GM18909 (cell line): ENCODE measurements around the gene OSBPL7.

Experiments
- ATAC-seq: cut with Tn5 transposase; IDR thresholded peaks from one replicate; pipeline ENCODE4 v1.9.1; 2021; ENCODE audit warnings: mild to moderate bottlenecking; ENCODE audit not compliant: unreplicated experiment, poor library complexity

Gene OSBPL7

DNA sequence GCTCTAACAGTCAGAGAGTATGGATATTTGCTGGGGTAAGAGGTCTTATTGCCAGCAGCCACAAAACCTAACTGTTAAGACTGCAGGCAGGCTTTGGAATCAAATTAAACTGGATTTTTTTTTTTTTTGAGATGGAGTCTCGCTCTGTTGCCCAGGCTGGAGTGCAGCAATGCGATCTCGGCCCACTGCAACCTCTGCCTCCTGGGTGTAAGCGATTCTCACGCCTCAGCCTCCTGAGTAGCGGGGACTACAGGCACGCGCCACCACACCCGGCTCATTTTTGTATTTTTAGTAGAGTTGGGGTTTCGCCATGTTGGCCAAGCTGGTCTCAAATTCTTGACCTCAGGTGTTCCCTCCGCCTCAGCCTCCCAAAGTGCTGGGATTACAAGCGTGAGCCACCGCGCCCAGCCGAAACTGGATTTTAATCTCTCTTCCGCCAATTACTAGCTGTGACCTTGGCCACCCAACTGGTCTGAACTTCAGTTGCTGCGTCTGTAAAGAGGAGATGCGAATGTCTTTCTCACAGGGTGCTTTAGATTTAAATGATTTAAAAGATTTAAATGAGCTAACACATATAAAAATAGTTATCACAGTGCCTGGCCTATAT lies 8.9 kb upstream of the OSBPL7 start:
- ATAC-seq: no peak

GRCh38 chr17:47829870-47830269 lies 8.3 kb upstream of the OSBPL7 start:
- ATAC-seq: no peak

- ATAC-seq: no peak
These were observed 1.9 kb upstream of the OSBPL7 start for GRCh38 chr17:47823519-47823918.

DNA sequence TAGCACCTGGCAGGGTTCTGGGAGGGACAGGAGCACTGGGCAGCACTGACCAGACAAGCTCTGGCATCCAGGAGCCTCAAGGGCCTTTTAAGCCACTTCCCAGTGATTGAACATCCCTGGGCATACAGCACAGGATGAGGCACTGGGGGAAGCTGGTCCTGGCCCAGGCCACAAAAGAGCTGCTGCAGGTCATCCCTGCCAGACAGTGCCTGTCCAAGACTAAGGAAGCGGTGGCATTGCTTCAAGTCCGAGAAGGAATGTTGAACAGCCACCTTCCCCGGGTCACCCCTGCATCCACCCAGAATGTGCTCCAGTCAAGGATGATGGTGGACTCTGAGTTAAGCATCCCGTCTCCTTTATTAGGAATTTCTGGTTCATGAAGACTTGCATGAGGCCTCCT lies 1.2 kb upstream of the OSBPL7 start:
- ATAC-seq: no peak

DNA sequence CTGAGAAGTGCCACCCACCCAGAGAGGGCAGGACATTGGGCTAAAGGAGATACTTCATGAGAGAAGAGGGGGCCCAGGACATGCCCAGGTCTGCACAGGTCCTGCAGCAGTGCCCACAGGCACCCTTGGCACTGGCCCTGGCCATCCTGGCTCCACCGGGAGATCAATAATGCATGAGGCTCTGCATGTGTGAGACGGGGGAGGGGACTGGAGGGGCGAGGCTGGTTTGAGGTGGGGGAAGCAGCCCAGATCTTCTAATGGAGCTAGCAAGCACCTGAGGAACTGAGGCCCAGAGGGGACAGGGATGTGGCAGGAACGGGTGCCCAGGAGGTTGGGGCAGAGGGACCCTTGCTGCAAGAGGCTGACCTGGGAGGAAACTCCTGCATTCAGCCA lies 567 bp downstream of the OSBPL7 start:
- no peak for ATAC-seq

DNA sequence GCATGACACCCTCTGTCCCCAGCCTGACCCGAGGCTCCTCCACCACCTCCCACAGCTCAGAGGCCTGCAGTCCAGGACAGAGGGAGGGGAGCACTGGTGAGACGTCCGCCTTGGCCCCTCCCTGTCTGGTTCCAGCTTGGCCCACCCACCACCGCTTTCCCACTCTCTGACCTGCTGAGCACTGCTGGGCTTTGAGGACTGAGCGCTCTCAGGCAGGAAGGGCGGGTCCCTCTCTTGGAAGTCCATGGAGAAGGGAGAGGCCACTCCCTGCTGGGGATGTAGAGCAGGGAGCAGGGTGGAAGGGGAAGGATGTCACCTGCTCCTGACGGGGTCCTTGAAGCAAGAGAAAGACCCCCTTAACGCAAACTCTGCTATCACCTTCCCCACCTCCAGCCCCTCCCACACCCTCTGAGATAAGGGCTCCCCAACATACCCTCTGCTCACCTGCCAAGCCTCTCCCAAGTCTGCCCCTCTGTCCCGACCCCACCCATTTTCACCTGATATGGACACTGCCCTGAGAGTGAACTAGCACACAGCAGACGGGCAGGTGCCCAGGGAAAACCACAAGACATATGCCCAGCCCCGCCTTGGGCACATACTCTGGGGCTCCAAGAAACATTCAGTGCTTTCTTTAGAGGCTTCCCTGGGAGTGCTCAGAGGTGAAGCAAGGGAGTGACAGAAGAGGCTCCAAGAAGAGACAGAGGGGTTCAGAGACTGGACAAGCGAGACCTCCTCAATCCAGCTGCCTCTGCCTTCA lies 1.4 kb downstream of the OSBPL7 start:
- ATAC-seq: no peak

- ATAC-seq: no peak
These were observed 2.1 kb downstream of the OSBPL7 start for GRCh38 chr17:47819475-47819874.

DNA sequence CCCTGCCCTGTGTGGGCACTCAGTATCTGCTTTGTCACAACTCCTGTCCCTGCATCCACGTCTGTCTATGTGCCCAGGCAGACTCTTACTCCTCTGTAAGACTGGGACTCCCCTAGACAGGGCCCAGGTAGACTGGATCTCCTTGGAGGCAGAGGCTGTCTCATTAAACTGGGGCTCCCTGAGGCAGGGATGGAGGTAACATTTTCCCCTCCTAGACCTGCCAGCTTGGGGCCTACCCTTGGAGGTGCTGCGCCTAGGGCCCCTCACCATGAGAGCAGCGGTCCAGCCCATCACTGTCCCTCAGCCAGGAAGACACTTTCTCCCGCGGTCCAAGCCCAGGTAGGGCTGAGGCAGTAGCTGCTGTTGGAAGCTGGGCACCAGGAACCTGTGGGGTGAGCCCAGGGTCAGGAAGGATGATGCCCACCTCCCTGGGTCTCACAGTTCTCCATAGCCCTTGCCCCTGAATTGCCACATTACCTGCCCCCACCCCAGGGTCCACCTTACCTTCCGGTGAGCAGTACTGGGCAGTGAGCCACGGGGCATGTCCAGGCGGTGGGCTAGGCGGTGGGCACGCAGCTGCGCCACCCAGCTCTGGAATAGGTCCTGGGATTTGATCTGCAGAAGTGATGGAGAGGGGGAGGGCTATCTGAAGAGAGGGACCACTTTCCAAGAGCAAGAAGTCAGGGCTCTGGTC lies 3.4 kb downstream of the OSBPL7 start:
- no peak for ATAC-seq

GRCh38 chr17:47816947-47817346 lies 4.6 kb downstream of the OSBPL7 start:
- no peak for ATAC-seq

- ATAC-seq: no peak
These were observed 5.4 kb downstream of the OSBPL7 start for GRCh38 chr17:47816111-47816735.

DNA sequence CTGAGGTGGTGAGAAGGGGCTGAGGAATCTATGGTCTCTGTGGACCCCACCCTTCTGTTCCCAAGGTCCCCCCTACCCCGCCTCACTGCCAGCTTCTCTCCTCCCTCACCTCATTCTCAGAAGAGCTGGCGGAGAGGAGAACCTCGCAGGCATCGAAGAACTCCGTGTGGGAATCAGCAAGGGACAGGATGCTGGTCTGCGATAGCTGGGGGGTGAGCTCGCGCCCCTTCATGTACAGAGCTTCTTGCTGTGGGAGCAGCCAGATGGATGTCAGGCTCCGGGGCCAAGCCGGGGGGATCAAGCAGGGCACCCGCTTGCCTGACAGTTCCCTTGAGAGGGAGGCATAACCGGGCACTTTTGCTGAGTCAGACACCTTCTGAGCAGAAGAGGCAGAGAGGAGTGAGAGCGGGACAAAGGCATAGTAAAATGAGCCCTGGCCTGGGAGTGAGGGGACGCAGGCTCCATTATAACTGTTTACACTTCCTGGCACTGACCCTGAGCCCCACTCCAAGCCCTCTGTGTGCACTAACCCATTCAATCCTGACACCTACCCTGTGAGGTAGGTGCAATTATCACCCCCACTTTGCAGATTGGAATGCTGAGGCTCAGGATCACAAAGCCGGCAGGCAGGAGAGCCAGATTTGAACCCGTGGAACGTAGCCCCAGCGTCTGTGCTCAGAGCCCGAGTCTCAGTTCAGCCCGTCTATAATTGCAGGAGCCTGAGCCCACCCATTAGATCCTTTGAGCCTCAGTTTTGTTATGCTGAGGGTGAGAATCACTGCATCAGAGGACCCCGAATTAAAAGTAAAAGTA lies 6.3 kb downstream of the OSBPL7 start:
- ATAC-seq: no peak

DNA sequence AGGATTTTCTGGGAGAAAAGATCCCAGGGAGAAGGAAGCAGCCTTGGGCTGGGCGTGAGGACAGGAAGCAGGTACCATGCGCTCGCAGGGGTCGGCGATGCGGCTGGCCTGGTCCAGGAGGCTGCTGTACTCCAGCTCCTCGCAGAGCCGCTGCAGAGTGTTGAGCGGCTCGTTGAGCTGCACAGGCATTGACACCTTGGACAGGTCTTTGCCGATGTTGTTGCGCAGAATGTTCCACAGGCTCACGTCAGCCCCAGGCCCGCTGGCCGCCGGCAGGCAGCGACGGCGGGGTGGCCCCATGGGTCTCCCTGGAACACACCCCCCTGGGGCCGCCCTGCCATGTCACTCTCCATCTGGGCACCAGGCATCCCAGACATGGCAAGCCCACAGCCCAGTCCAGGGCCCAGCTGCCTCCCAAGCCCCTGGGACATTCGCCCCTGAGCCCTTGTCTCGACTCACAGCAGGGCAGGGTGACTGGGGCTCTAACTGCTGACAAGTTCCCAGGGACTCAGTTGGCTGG lies 8.0 kb downstream of the OSBPL7 start:
- no peak for ATAC-seq

- no peak for ATAC-seq
These were observed 8.5 kb downstream of the OSBPL7 start for GRCh38 chr17:47813077-47813476.

DNA sequence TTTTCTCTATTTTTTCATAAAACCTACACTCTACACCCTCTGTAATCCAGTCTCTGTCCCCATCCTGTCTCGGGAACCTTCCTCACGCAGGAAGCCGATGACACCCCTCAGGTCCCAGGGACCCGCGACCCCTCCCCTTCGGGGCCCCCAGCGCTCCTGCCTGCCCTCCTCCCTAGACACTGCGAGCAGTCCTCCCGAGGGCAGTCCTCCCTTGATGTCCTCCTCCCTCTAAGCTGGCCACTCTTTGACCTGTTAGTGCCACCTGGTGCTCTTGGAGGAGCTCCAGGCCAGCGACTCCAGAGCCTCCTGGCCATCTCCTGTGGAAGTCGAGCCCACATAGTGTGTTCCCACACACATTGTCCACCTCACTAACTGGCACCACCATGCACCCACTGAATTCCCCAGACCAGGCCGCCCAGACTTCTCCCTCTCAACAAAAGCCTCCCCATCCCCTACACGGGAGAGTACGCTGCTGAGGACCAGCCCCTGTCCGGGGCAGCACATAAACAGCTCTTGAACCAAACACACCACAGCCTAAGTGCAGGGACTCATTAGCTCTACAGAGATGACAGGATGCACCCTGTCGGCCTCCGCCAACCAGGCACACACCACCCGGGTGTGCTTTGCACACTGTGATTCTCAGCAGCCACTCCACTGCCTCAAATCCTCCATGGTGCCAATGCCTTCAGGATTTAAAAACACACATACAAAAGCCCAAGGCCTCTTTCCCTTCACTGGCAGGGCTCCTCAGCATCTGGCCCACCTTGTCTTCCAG lies 9.3 kb downstream of the OSBPL7 start:
- ATAC-seq: no peak

- ATAC-seq: no peak
These were observed 9.9 kb downstream of the OSBPL7 start for GRCh38 chr17:47811709-47812108.

DNA sequence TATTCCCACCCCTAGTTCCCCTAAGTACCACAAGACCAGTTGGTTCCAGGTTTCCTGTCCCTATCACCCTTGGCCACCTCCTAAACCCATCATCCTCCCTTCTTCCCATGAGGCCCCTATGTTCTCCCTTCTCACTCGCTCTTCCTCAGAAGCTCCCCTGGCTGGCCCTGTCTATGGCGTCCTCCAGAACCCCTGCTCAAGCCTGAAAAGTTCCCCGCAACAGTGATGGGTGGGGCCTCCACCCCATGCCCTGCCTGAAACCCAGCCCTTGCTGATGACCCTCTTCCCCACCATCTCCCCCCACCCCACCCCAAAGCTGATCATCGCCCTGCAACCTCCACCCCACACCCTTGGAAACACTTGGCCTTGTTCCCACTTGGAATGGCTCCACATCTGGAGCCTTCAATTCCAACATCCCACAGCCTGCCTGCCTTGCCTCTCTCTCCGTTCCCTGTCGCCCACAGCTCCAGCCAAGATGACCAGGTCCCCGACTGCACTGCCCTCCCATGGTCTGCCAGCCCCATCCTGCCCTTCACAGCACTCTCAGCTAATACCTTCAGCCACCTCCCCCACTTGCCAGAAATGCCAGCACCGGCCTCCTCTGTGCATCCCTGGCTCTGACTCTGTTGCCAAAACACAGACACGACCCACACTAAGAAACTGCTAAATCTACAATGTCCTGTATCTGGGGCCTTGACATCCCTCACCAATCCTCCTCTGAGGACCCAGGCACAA lies 10.5 kb downstream of the OSBPL7 start:
- no peak for ATAC-seq

GRCh38 chr17:47810200-47810821 lies 11.3 kb downstream of the OSBPL7 start:
- no peak for ATAC-seq

- no peak for ATAC-seq
These were observed 12.6 kb downstream of the OSBPL7 start for GRCh38 chr17:47808830-47809480.
